HG03354 (cell line): ENCODE data around the gene NAALADL1.
"Not testable (repeated sequence)": the region's sequence is repeated elsewhere in the genome, so short reads cannot be mapped to it uniquely, and the experiment has no call there.

Experiments
- ATAC-seq: cut with Tn5 transposase; IDR thresholded peaks from one replicate; pipeline ENCODE4 v1.9.1; 2021; ENCODE audit warnings: mild to moderate bottlenecking; ENCODE audit not compliant: unreplicated experiment, poor library complexity, severe bottlenecking

The NAALADL1 gene

GRCh38 chr11:65021003-65021402, 37.4 kb downstream of the NAALADL1 start:
- ATAC-seq = no peak

- ATAC-seq = no peak
Measured at GRCh38 chr11:65019824-65020223, 38.5 kb downstream of the NAALADL1 start.

- ATAC-seq = no peak
Measured at GRCh38 chr11:65017937-65018336, 40.4 kb downstream of the NAALADL1 start.

- no peak for ATAC-seq
Measured at GRCh38 chr11:65016705-65017104, 41.6 kb downstream of the NAALADL1 start.

- peak; percentile 14 for ATAC-seq
Measured at GRCh38 chr11:65014726-65015227, 43.6 kb downstream of the NAALADL1 start.

GRCh38 chr11:65013888-65014725, 44.2 kb downstream of the NAALADL1 start, which contains the start of gene ARL2:
ARL2 (plus strand) TSS chr11:65014160; CDS start chr11:65014208, 48 bp downstream.
- peak; percentile 79 for ATAC-seq

- ATAC-seq = peak; percentile 72
Measured at GRCh38 chr11:65013130-65013887, 45.0 kb downstream of the NAALADL1 start.

GRCh38 chr11:65008873-65009272, 49.5 kb downstream of the NAALADL1 start:
- ATAC-seq = no peak

- ATAC-seq = no peak
Measured at GRCh38 chr11:65008016-65008415, 50.3 kb downstream of the NAALADL1 start.

- not testable (repeated sequence) for ATAC-seq
Measured at GRCh38 chr11:65003968-65004367, 54.4 kb downstream of the NAALADL1 start.

GRCh38 chr11:65003282-65003681, 55.1 kb downstream of the NAALADL1 start:
- no peak for ATAC-seq

- ATAC-seq = no peak
Measured at GRCh38 chr11:65002706-65003105, 55.6 kb downstream of the NAALADL1 start.

- ATAC-seq = no peak
Measured at GRCh38 chr11:64999478-64999877, 58.9 kb downstream of the NAALADL1 start.

- ATAC-seq = no peak
Measured at GRCh38 chr11:64998690-64999431, 59.5 kb downstream of the NAALADL1 start.

- no peak for ATAC-seq
Measured at GRCh38 chr11:64998141-64998540, 60.2 kb downstream of the NAALADL1 start.

- ATAC-seq = no peak
Measured at GRCh38 chr11:64996710-64997380, 61.5 kb downstream of the NAALADL1 start, which contains the start of gene BATF2. BATF2 (minus strand) TSS chr11:64996971; CDS start chr11:64996914, 57 bp downstream.

- ATAC-seq = no peak
Measured at GRCh38 chr11:64996327-64996709, 62.0 kb downstream of the NAALADL1 start.
